Retinal pigment epithelial cell (primary cell): Measurements from ENCODE around the gene SLX4.

Source experiments
- DNase-seq: peaks from one replicate; pipeline ENCODE4 v3.0.0-alpha.2; 2010; ENCODE audit warnings: low read depth
- H3K4me3 ChIP-seq: 2 replicates; pipeline ENCODE4 v1.5.1; 2011; ENCODE audit warnings: mild to moderate bottlenecking, low read length, control low read depth, moderate library complexity
- CTCF ChIP-seq: conservative IDR thresholded peaks from 2 replicates; pipeline ENCODE4 v1.5.1; 2011; ENCODE audit warnings: low read depth, low read length, control low read depth, inconsistent platforms

The SLX4 gene

GRCh38 chr16:3597676-3598075 lies 13.7 kb downstream of the SLX4 start:
- TF ChIP-seq CTCF: no peak
- H3K4me3 ChIP-seq: no peak overlapping the region
- no peak for DNase-seq

- no peak overlapping the region for H3K4me3 ChIP-seq
- no peak for DNase-seq
- no peak for TF ChIP-seq CTCF
Observed at GRCh38 chr16:3597226-3597625, 14.2 kb downstream of the SLX4 start.

- no peak for DNase-seq
- no peak for TF ChIP-seq CTCF
Observed at GRCh38 chr16:3596101-3596861, 15.1 kb downstream of the SLX4 start.

GRCh38 chr16:3595521-3596021 lies 15.8 kb downstream of the SLX4 start:
- TF ChIP-seq CTCF: no peak
- no peak for DNase-seq

More at GRCh38 chr16:3596101-3596861, 15.1 kb downstream of the SLX4 start:
- H3K4me3 ChIP-seq: no peak overlapping the region

GRCh38 chr16:3595110-3595486 lies 16.3 kb downstream of the SLX4 start:
- H3K4me3 ChIP-seq: no peak overlapping the region
- no peak for TF ChIP-seq CTCF
- DNase-seq: no peak

More at GRCh38 chr16:3595521-3596021, 15.8 kb downstream of the SLX4 start:
- H3K4me3 ChIP-seq: no peak overlapping the region

GRCh38 chr16:3594316-3595109 lies 16.9 kb downstream of the SLX4 start:
- H3K4me3 ChIP-seq: no peak overlapping the region
- no peak for TF ChIP-seq CTCF
- DNase-seq: no peak

- no peak for TF ChIP-seq CTCF
- no peak overlapping the region for H3K4me3 ChIP-seq
- no peak for DNase-seq
Observed at GRCh38 chr16:3592559-3592958, 18.8 kb downstream of the SLX4 start.
